ENCODE results near the gene CRY2. TPM values are rescaled to one million over a fixed set of nuclear protein-coding genes. Genes with fewer than 3 reads are reported as not detected.

CRY2 gene
- total RNA-seq, 1 donor = 14.7 TPM

GRCh38 chr11:45924036-45924915 is 77.0 kb downstream of the CRY2 start:
- no peak for DNase-seq (ENCODE audit: low read depth)
- no peak for TF ChIP-seq CTCF (IDR thresholded peaks at IDR 0.05; ENCODE audit: insufficient read depth, low read depth, low read length)
- H3K4me3 ChIP-seq (ENCODE audit: low read depth, low read length) = no peak overlapping the region

- no peak for TF ChIP-seq CTCF (IDR thresholded peaks at IDR 0.05; ENCODE audit: insufficient read depth, low read depth, low read length)
- no peak for DNase-seq (ENCODE audit: low read depth)
- no peak overlapping the region for H3K4me3 ChIP-seq (ENCODE audit: low read depth, low read length)
Observed at GRCh38 chr11:45924927-45925326, 77.7 kb downstream of the CRY2 start.

GRCh38 chr11:45925550-45925949 is 78.3 kb downstream of the CRY2 start:
- no peak for TF ChIP-seq CTCF (IDR thresholded peaks at IDR 0.05; ENCODE audit: insufficient read depth, low read depth, low read length)
- no peak overlapping the region for H3K4me3 ChIP-seq (ENCODE audit: low read depth, low read length)
- no peak for DNase-seq (ENCODE audit: low read depth)

- H3K4me3 ChIP-seq (ENCODE audit: low read depth, low read length) = no peak overlapping the region
- DNase-seq (ENCODE audit: low read depth) = no peak
- TF ChIP-seq CTCF (IDR thresholded peaks at IDR 0.05; ENCODE audit: insufficient read depth, low read depth, low read length) = no peak
Observed at GRCh38 chr11:45926001-45926401, 78.7 kb downstream of the CRY2 start.

GRCh38 chr11:45926536-45927331 is 79.5 kb downstream of the CRY2 start:
- H3K4me3 ChIP-seq (ENCODE audit: low read depth, low read length) = no peak overlapping the region
- DNase-seq (ENCODE audit: low read depth) = no peak
- no peak for TF ChIP-seq CTCF (IDR thresholded peaks at IDR 0.05; ENCODE audit: insufficient read depth, low read depth, low read length)

GRCh38 chr11:45927332-45927683 is 80.0 kb downstream of the CRY2 start:
- no peak for DNase-seq (ENCODE audit: low read depth)
- no peak for TF ChIP-seq CTCF (IDR thresholded peaks at IDR 0.05; ENCODE audit: insufficient read depth, low read depth, low read length)
- no peak overlapping the region for H3K4me3 ChIP-seq (ENCODE audit: low read depth, low read length)
